Keratinocyte (primary cell): ENCODE measurements around the gene AP1S3.

Experiments used
- CTCF ChIP-seq, 3 experiments: IDR thresholded peaks in 1 of 3; conservative IDR thresholded peaks in 1 of 3; optimal IDR thresholded peaks in 1 of 3; 2 replicates in 2 of 3; 3 replicates in 1 of 3; pipeline versions ENCODE3 to v1.5.1; 2011; ENCODE audit warnings: low read length in 3 of 3, mild to moderate bottlenecking in 3 of 3, moderate library complexity in 2 of 3, control low read depth in 1 of 3, inconsistent platforms in 1 of 3; ENCODE audit not compliant: insufficient read depth in 2 of 3; ENCODE audit errors: extremely low read depth in 1 of 3
- EZH2 ChIP-seq: IDR thresholded peaks from one replicate; pipeline ENCODE4 v1.6.1; 2012; ENCODE audit warnings: inconsistent platforms, mild to moderate bottlenecking, low read length, moderate library complexity

GRCh38 chr2:223764796-223765195 lies 72.6 kb downstream of the AP1S3 start:
- TF ChIP-seq CTCF (optimal IDR thresholded peaks at IDR 0.05 in 1 of 3, IDR thresholded peaks at IDR 0.05 in 1 of 3, conservative IDR thresholded peaks at IDR 0.05 in 1 of 3; ENCODE audit: extremely low read depth in 1 of 3, insufficient read depth in 2 of 3, low read length in 3 of 3) (no peak), EZH2 (no peak)
